Breast epithelium (tissue), 4 donors: ENCODE results near the gene MDN1. TPM values are rescaled to one million over a fixed set of nuclear protein-coding genes. Genes with fewer than 3 reads are reported as not detected.

Experiments used
- DNase-seq, 2 donors: peaks; one replicate each; pipeline ENCODE4 v3.0.0-alpha.2; 2019; ENCODE audit warnings: low spot score in 2 of 2
- H3K27ac ChIP-seq, 2 donors: fragments of 200-600 bp; sonication (generic) in 1 of 2; one replicate each; pipeline ENCODE4 v1.5.1; 2016 to 2019; ENCODE audit warnings: mild to moderate bottlenecking in 1 of 2
- H3K27me3 ChIP-seq, 2 donors: fragments of 200-600 bp; sonication (generic) in 1 of 2; one replicate each; pipeline versions ENCODE4 v1.5.1 to v1.6.0; 2017 to 2019; ENCODE audit warnings: control low read depth in 1 of 2, mild to moderate bottlenecking in 1 of 2
- H3K36me3 ChIP-seq: fragments of 200-600 bp; one replicate; pipeline ENCODE4 v1.5.1; 2019
- H3K4me1 ChIP-seq, 2 donors: fragments of 200-600 bp; sonication (generic); one replicate each; pipeline ENCODE4 v1.5.1; 2016 to 2019; ENCODE audit warnings: control low read depth in 1 of 2
- H3K4me3 ChIP-seq, 3 donors: fragments of 200-600 bp; sonication (generic); 1 replicate in 2 of 3; 2 replicates in 1 of 3; pipeline ENCODE4 v1.5.1; 2016 to 2019; ENCODE audit warnings: mild to moderate bottlenecking in 3 of 3, moderate library complexity in 2 of 3
- H3K9me3 ChIP-seq, 2 donors: fragments of 200-600 bp; sonication (generic) in 1 of 2; one replicate each; pipeline ENCODE4 v1.5.1; 2016 to 2019; ENCODE audit warnings: control low read depth in 1 of 2
- CTCF ChIP-seq, 3 donors: fragments of 450-650 bp; IDR thresholded peaks; one replicate each; pipeline ENCODE4 v1.5.1; 2016 to 2017; ENCODE audit warnings: antibody characterized with exemption in 3 of 3, mild to moderate bottlenecking in 3 of 3, moderate library complexity in 3 of 3
- POLR2A ChIP-seq: fragments of 450-650 bp; IDR thresholded peaks from one replicate; pipeline ENCODE4 v1.6.1; 2016; ENCODE audit warnings: antibody characterized with exemption, mild to moderate bottlenecking, moderate library complexity
- POLR2AphosphoS5 ChIP-seq, 3 donors: sonication (generic); formaldehyde crosslinking; IDR thresholded peaks; one replicate each; pipeline ENCODE4 v1.6.1; 2017; ENCODE audit warnings: antibody characterized with exemption in 3 of 3
- intact Hi-C: fragments of 100-400 bp; cut with DNase I; formaldehyde crosslinking; loops from one replicate; pipeline ENCODE4 v1.15.1; 2023; ENCODE audit warnings: low total_unique reads
- total RNA-seq, 3 donors: library from RNA; depleted of rRNA; stranded (reverse); fragments of >200 nt; gene quantifications; one replicate each; pipeline ENCODE4 v1.1.0, GENCODE V29; 2016

Gene MDN1
- total RNA-seq, 3 donors from 2014 or later = 24.6 to 38.8 (median 38.0) TPM

- Histone ChIP-seq H3K9me3 (no peaks in the 10 kb centered on the region), H3K27me3 (no peaks in the 10 kb centered on the region), H3K4me3 (no peak overlapping the region), H3K27ac (no peak overlapping the region), H3K36me3 (peaks cover 5% of the 10 kb centered on the region), H3K4me1 (no peaks in the 10 kb centered on the region)
- intact Hi-C loops = no loop called here
- DNase-seq = no peak
- TF ChIP-seq POLR2AphosphoS5 (IDR thresholded peaks at IDR 0.05) (no peak), CTCF (IDR thresholded peaks at IDR 0.05) (no peak), POLR2A (no peak)
These were observed 123.9 kb downstream of the MDN1 start for GRCh38 chr6:89695667-89696066.

- H3K4me1 ChIP-seq = no peaks in the 10 kb centered on the region
These were observed 125.2 kb downstream of the MDN1 start for GRCh38 chr6:89694428-89694827.

GRCh38 chr6:89693207-89693606, 126.4 kb downstream of the MDN1 start:
- TF ChIP-seq POLR2AphosphoS5 (IDR thresholded peaks at IDR 0.05) (no peak), POLR2A (no peak), CTCF (IDR thresholded peaks at IDR 0.05) (no peak)
- no peaks in the 10 kb centered on the region for H3K4me1 ChIP-seq
- no peaks in the 10 kb centered on the region for H3K9me3 ChIP-seq
- no peaks in the 10 kb centered on the region for H3K36me3 ChIP-seq
- intact Hi-C loops = no loop called here
- H3K4me3 ChIP-seq = no peak overlapping the region
- no peaks in the 10 kb centered on the region for H3K27me3 ChIP-seq
- no peak overlapping the region for H3K27ac ChIP-seq
- DNase-seq = no peak

More at GRCh38 chr6:89694428-89694827, 125.2 kb downstream of the MDN1 start:
- H3K27ac ChIP-seq = no peak overlapping the region
- H3K4me3 ChIP-seq = no peak overlapping the region
- DNase-seq = no peak
- no peaks in the 10 kb centered on the region for H3K9me3 ChIP-seq
- TF ChIP-seq POLR2AphosphoS5 (IDR thresholded peaks at IDR 0.05) = no peak
- no peak for TF ChIP-seq CTCF (IDR thresholded peaks at IDR 0.05)
- no peak for TF ChIP-seq POLR2A
- no peaks in the 10 kb centered on the region for H3K36me3 ChIP-seq
- intact Hi-C loops = no loop called here
- H3K27me3 ChIP-seq = no peaks in the 10 kb centered on the region

GRCh38 chr6:89692256-89692655, 127.3 kb downstream of the MDN1 start:
- peaks cover under 1% of the 10 kb centered on the region for H3K36me3 ChIP-seq
- no peak for DNase-seq
- no peaks in the 10 kb centered on the region for H3K9me3 ChIP-seq
- no peaks in the 10 kb centered on the region for H3K4me1 ChIP-seq
- no peak overlapping the region for H3K27ac ChIP-seq
- no peak for TF ChIP-seq CTCF (IDR thresholded peaks at IDR 0.05)
- TF ChIP-seq POLR2A = no peak
- TF ChIP-seq POLR2AphosphoS5 (IDR thresholded peaks at IDR 0.05) = no peak
- no peak overlapping the region for H3K4me3 ChIP-seq
- intact Hi-C loops = no loop called here
- no peaks in the 10 kb centered on the region for H3K27me3 ChIP-seq

GRCh38 chr6:89690944-89691324, 128.7 kb downstream of the MDN1 start:
- TF ChIP-seq CTCF (IDR thresholded peaks at IDR 0.05) (no peak), POLR2A (no peak), POLR2AphosphoS5 (IDR thresholded peaks at IDR 0.05) (no peak)
- Histone ChIP-seq H3K27ac (no peak overlapping the region), H3K4me3 (no peak overlapping the region), H3K4me1 (no peaks in the 10 kb centered on the region), H3K9me3 (no peaks in the 10 kb centered on the region), H3K36me3 (peaks cover 7% of the 10 kb centered on the region), H3K27me3 (no peaks in the 10 kb centered on the region)
- DNase-seq = no peak
- intact Hi-C loops = no loop called here
